Measurements from ENCODE around the gene ACOT8.
"Not testable (repeated sequence)": the region's sequence is repeated elsewhere in the genome, so short reads cannot be mapped to it uniquely, and the experiment has no call there.

The ACOT8 gene

GRCh38 chr20:45798935-45799642 is 58.1 kb downstream of the ACOT8 start:
- Histone ChIP-seq H3K27me3 (ENCODE audit: insufficient read depth, low read length, poor library complexity) (no peaks in the 10 kb centered on the region), H3K9ac (ENCODE audit: low read length) (no peak overlapping the region), H3K36me3 (ENCODE audit: control insufficient read depth, insufficient read depth, low read length) (peaks cover 11% of the 10 kb centered on the region), H3K4me1 (ENCODE audit: control insufficient read depth, low read depth, low read length) (no peaks in the 10 kb centered on the region), H3K23ac (ENCODE audit: low read length) (no peak overlapping the region), H2BK5ac (ENCODE audit: low read length) (no peak overlapping the region), H3K4me2 (ENCODE audit: low read length) (no peak overlapping the region), H3K56ac (ENCODE audit: low read length) (no peak overlapping the region), H3K27ac (ENCODE audit: low read depth, low read length) (no peak overlapping the region), H3K79me2 (ENCODE audit: control insufficient read depth, insufficient read depth, low read length) (no peaks in the 10 kb centered on the region), H4K5ac (ENCODE audit: low read length) (no peak overlapping the region), H4K8ac (ENCODE audit: low read depth, low read length) (no peak overlapping the region), H2BK120ac (ENCODE audit: low read depth, low read length) (no peak overlapping the region), H3K79me1 (ENCODE audit: low read length) (no peaks in the 10 kb centered on the region), H3K4ac (ENCODE audit: low read depth, low read length) (no peak overlapping the region), H2AK5ac (ENCODE audit: low read length) (no peak overlapping the region), H3K4me3 (ENCODE audit: low read length) (no peak overlapping the region), H3K18ac (ENCODE audit: low read length) (no peak overlapping the region), H2BK15ac (replicated peaks; ENCODE audit: low read depth) (no peak overlapping the region)
- no CpG with 5 or more reads among the region's 4 CpGs for WGBS (ENCODE audit: extremely low coverage, insufficient coverage, low lambda C conversion rate)
- DNase-seq = peak; percentile 71

GRCh38 chr20:45797955-45798354 is 59.2 kb downstream of the ACOT8 start:
- not testable (repeated sequence) for H3K18ac ChIP-seq (ENCODE audit: low read length); H4K5ac ChIP-seq (ENCODE audit: low read length); H2BK120ac ChIP-seq (ENCODE audit: low read depth, low read length); H3K27me3 ChIP-seq (ENCODE audit: insufficient read depth, low read length, poor library complexity); H2AK5ac ChIP-seq (ENCODE audit: low read length); H3K79me2 ChIP-seq (ENCODE audit: control insufficient read depth, insufficient read depth, low read length); H3K4ac ChIP-seq (ENCODE audit: low read depth, low read length); H4K8ac ChIP-seq (ENCODE audit: low read depth, low read length); H3K4me3 ChIP-seq (ENCODE audit: low read length); H2BK5ac ChIP-seq (ENCODE audit: low read length); H3K4me1 ChIP-seq (ENCODE audit: control insufficient read depth, low read depth, low read length); H3K36me3 ChIP-seq (ENCODE audit: control insufficient read depth, insufficient read depth, low read length); H2BK15ac ChIP-seq (replicated peaks; ENCODE audit: low read depth); H3K9ac ChIP-seq (ENCODE audit: low read length); DNase-seq; H3K23ac ChIP-seq (ENCODE audit: low read length); H3K79me1 ChIP-seq (ENCODE audit: low read length); H3K27ac ChIP-seq (ENCODE audit: low read depth, low read length); H3K56ac ChIP-seq (ENCODE audit: low read length); H3K4me2 ChIP-seq (ENCODE audit: low read length)
- no CpG with 5 or more reads among the region's 3 CpGs for whole genome bisulfite sequencing (ENCODE audit: extremely low coverage, insufficient coverage, low lambda C conversion rate)

- not testable (repeated sequence) for H3K9ac ChIP-seq (ENCODE audit: low read length); H3K4ac ChIP-seq (ENCODE audit: low read depth, low read length); H3K27ac ChIP-seq (ENCODE audit: low read depth, low read length); H3K4me1 ChIP-seq (ENCODE audit: control insufficient read depth, low read depth, low read length); H3K18ac ChIP-seq (ENCODE audit: low read length); DNase-seq; H3K79me1 ChIP-seq (ENCODE audit: low read length); H2AK5ac ChIP-seq (ENCODE audit: low read length); H3K23ac ChIP-seq (ENCODE audit: low read length); H3K4me2 ChIP-seq (ENCODE audit: low read length); H2BK5ac ChIP-seq (ENCODE audit: low read length); H3K36me3 ChIP-seq (ENCODE audit: control insufficient read depth, insufficient read depth, low read length); H2BK120ac ChIP-seq (ENCODE audit: low read depth, low read length); H2BK15ac ChIP-seq (replicated peaks; ENCODE audit: low read depth); H4K5ac ChIP-seq (ENCODE audit: low read length); H3K27me3 ChIP-seq (ENCODE audit: insufficient read depth, low read length, poor library complexity); H3K79me2 ChIP-seq (ENCODE audit: control insufficient read depth, insufficient read depth, low read length); H4K8ac ChIP-seq (ENCODE audit: low read depth, low read length); H3K56ac ChIP-seq (ENCODE audit: low read length); H3K4me3 ChIP-seq (ENCODE audit: low read length)
- no CpG with 5 or more reads among the region's 1 CpG for WGBS (ENCODE audit: extremely low coverage, insufficient coverage, low lambda C conversion rate)
Observed at GRCh38 chr20:45797510-45797909, 59.7 kb downstream of the ACOT8 start.

- Histone ChIP-seq H4K5ac (ENCODE audit: low read length) (no peak overlapping the region), H2BK5ac (ENCODE audit: low read length) (no peak overlapping the region), H3K79me2 (ENCODE audit: control insufficient read depth, insufficient read depth, low read length) (peaks cover 7% of the 10 kb centered on the region), H2AK5ac (ENCODE audit: low read length) (no peak overlapping the region), H3K4me1 (ENCODE audit: control insufficient read depth, low read depth, low read length) (peaks cover 5% of the 10 kb centered on the region), H3K27me3 (ENCODE audit: insufficient read depth, low read length, poor library complexity) (no peaks in the 10 kb centered on the region), H2BK120ac (ENCODE audit: low read depth, low read length) (no peak overlapping the region), H3K4me3 (ENCODE audit: low read length) (no peak overlapping the region), H2BK15ac (replicated peaks; ENCODE audit: low read depth) (no peak overlapping the region), H3K9ac (ENCODE audit: low read length) (no peak overlapping the region), H3K56ac (ENCODE audit: low read length) (no peak overlapping the region), H4K8ac (ENCODE audit: low read depth, low read length) (no peak overlapping the region), H3K4ac (ENCODE audit: low read depth, low read length) (no peak overlapping the region), H3K23ac (ENCODE audit: low read length) (no peak overlapping the region), H3K79me1 (ENCODE audit: low read length) (peaks cover 7% of the 10 kb centered on the region), H3K27ac (ENCODE audit: low read depth, low read length) (no peak overlapping the region), H3K4me2 (ENCODE audit: low read length) (no peak overlapping the region), H3K18ac (ENCODE audit: low read length) (no peak overlapping the region), H3K36me3 (ENCODE audit: control insufficient read depth, insufficient read depth, low read length) (peaks cover 3% of the 10 kb centered on the region)
- no CpG with 5 or more reads among the region's 11 CpGs for WGBS (ENCODE audit: extremely low coverage, insufficient coverage, low lambda C conversion rate)
- DNase-seq = no peak
Observed at GRCh38 chr20:45796337-45797065, 60.7 kb downstream of the ACOT8 start.

GRCh38 chr20:45792317-45793118 is 64.7 kb downstream of the ACOT8 start:
- Histone ChIP-seq H3K18ac (ENCODE audit: low read length) (no peak overlapping the region), H4K5ac (ENCODE audit: low read length) (no peak overlapping the region), H3K79me1 (ENCODE audit: low read length) (peaks cover 7% of the 10 kb centered on the region), H2BK5ac (ENCODE audit: low read length) (no peak overlapping the region), H3K4ac (ENCODE audit: low read depth, low read length) (no peak overlapping the region), H3K27ac (ENCODE audit: low read depth, low read length) (no peak overlapping the region), H2AK5ac (ENCODE audit: low read length) (no peak overlapping the region), H3K36me3 (ENCODE audit: control insufficient read depth, insufficient read depth, low read length) (peaks cover 3% of the 10 kb centered on the region), H3K27me3 (ENCODE audit: insufficient read depth, low read length, poor library complexity) (no peaks in the 10 kb centered on the region), H2BK120ac (ENCODE audit: low read depth, low read length) (no peak overlapping the region), H3K9ac (ENCODE audit: low read length) (peak overlapping the region; percentile 92), H3K4me1 (ENCODE audit: control insufficient read depth, low read depth, low read length) (peaks cover 5% of the 10 kb centered on the region), H3K23ac (ENCODE audit: low read length) (peak overlapping the region; percentile 30), H2BK15ac (replicated peaks; ENCODE audit: low read depth) (no peak overlapping the region), H3K79me2 (ENCODE audit: control insufficient read depth, insufficient read depth, low read length) (peaks cover 7% of the 10 kb centered on the region), H4K8ac (ENCODE audit: low read depth, low read length) (no peak overlapping the region), H3K56ac (ENCODE audit: low read length) (peak overlapping the region; percentile 95), H3K4me2 (ENCODE audit: low read length) (peak overlapping the region; percentile 60), H3K4me3 (ENCODE audit: low read length) (peak overlapping the region; percentile 85)
- no CpG with 5 or more reads among the region's 19 CpGs for WGBS (ENCODE audit: extremely low coverage, insufficient coverage, low lambda C conversion rate)
- no peak for DNase-seq

Measured in mesendoderm (in vitro differentiated cells).